ENCODE data around the gene HDLBP. TPM values are rescaled to one million over a fixed set of nuclear protein-coding genes. Genes with fewer than 3 reads are reported as not detected.

The HDLBP gene
- total and polyA plus RNA-seq, 2 experiments from 2014 or later, result 230 to 306 TPM

DNA sequence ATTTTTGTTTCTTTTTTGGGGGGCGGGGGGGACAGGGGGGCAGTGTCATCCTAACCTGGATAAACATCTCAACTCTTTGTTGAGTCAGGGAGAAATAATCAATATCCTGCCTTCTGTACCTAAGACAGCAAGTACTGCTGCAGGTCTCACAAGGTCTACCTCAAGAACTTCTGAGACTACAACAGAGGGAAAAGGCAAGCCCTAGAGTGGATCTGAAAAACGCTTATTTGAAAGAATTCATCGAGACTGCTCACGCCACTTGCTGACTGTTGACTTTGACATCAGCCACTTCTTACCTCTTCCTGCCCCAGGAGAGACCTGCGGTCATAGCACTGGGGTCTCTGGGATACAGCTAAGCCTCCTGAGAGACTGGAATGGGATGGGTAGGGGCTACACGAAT, 8.4 kb downstream of the HDLBP start:
- Histone ChIP-seq H3K4me1 (ENCODE audit: insufficient read depth) (peaks cover 14% of the 10 kb centered on the region), H3K9me2 (ENCODE audit: insufficient read depth) (no peaks in the 10 kb centered on the region), H3K4me2 (no peak overlapping the region), H3K79me2 (replicated peaks; ENCODE audit: insufficient read depth) (peaks cover 100% of the 10 kb centered on the region), H3K27me3 (ENCODE audit: insufficient read depth) (no peaks in the 10 kb centered on the region), H3F3A (replicated peaks; ENCODE audit: low read depth) (no peaks in the 10 kb centered on the region), H3K27ac (ENCODE audit: low read depth) (no peak overlapping the region), H4K20me1 (replicated peaks; ENCODE audit: insufficient read depth) (peaks cover 64% of the 10 kb centered on the region), H3K4me3 (no peak overlapping the region), H2AFZ (no peak overlapping the region), H3K36me3 (ENCODE audit: insufficient read depth) (no peaks in the 10 kb centered on the region)
- DNase-seq (ENCODE audit: low spot score) (no peak), ATAC-seq (no peak)
- TF ChIP-seq EZH2phosphoT487 (IDR thresholded peaks at IDR 0.05; ENCODE audit: unreplicated experiment) (no peak), ZNF462 (CRISPR knock-in tag; IDR thresholded peaks at IDR 0.05) (no peak), ZNF331 (CRISPR knock-in tag; IDR thresholded peaks at IDR 0.05; ENCODE audit: low read depth) (no peak), CTCF (conservative IDR thresholded peaks at IDR 0.05; ENCODE audit: low read depth in 2 of 2) (no peak), ZNF114 (CRISPR knock-in tag; IDR thresholded peaks at IDR 0.05) (no peak), POLR2AphosphoS5 (IDR thresholded peaks at IDR 0.05; ENCODE audit: low read depth) (no peak), CREB1 (CRISPR knock-in tag; IDR thresholded peaks at IDR 0.05; ENCODE audit: low read depth) (no peak), EZH2 (IDR thresholded peaks at IDR 0.05; ENCODE audit: low read depth, unreplicated experiment) (no peak), JUNB (IDR thresholded peaks at IDR 0.05; ENCODE audit: unreplicated experiment) (no peak), NANOG (IDR thresholded peaks at IDR 0.05; ENCODE audit: borderline replicate concordance) (no peak), ETS1 (IDR thresholded peaks at IDR 0.05) (no peak), STAT1 (IDR thresholded peaks at IDR 0.05; ENCODE audit: unreplicated experiment) (no peak)
- TF ChIP-seq, protein P1, sequence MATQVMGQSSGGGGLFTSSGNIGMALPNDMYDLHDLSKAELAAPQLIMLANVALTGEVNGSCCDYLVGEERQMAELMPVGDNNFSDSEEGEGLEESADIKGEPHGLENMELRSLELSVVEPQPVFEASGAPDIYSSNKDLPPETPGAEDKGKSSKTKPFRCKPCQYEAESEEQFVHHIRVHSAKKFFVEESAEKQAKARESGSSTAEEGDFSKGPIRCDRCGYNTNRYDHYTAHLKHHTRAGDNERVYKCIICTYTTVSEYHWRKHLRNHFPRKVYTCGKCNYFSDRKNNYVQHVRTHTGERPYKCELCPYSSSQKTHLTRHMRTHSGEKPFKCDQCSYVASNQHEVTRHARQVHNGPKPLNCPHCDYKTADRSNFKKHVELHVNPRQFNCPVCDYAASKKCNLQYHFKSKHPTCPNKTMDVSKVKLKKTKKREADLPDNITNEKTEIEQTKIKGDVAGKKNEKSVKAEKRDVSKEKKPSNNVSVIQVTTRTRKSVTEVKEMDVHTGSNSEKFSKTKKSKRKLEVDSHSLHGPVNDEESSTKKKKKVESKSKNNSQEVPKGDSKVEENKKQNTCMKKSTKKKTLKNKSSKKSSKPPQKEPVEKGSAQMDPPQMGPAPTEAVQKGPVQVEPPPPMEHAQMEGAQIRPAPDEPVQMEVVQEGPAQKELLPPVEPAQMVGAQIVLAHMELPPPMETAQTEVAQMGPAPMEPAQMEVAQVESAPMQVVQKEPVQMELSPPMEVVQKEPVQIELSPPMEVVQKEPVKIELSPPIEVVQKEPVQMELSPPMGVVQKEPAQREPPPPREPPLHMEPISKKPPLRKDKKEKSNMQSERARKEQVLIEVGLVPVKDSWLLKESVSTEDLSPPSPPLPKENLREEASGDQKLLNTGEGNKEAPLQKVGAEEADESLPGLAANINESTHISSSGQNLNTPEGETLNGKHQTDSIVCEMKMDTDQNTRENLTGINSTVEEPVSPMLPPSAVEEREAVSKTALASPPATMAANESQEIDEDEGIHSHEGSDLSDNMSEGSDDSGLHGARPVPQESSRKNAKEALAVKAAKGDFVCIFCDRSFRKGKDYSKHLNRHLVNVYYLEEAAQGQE (IDR thresholded peaks at IDR 0.05; ENCODE audit: unreplicated experiment), result no peak
- Mint-ChIP-seq H3K36me3 (ENCODE audit: low read depth) (no peaks in the 10 kb centered on the region), H3K27ac (no peak overlapping the region), H3K27me3 (ENCODE audit: insufficient read depth, low read depth, poor library complexity) (peaks cover 8% of the 10 kb centered on the region), H3K9me3 (no peaks in the 10 kb centered on the region), H3K4me1 (peaks cover 54% of the 10 kb centered on the region), H3K4me3 (no peak overlapping the region)
